ENCODE results near the gene SNAP47.

- no peak for TF ChIP-seq CTCF (IDR thresholded peaks at IDR 0.05; ENCODE audit: low read length)
- no peak for TF ChIP-seq EZH2phosphoT487 (IDR thresholded peaks at IDR 0.05; ENCODE audit: low read length)
- TF ChIP-seq EZH2 (optimal IDR thresholded peaks at IDR 0.05; ENCODE audit: low read depth, low read length) = no peak
Measured at GRCh38 chr1:227779021-227779441, 43.8 kb downstream of the SNAP47 start.

Measured in MM.1S (cell line).